Activated T-helper 1 cell treated with Interleukin-2 at 50 U/mL for 16 hours (primary cell): ENCODE measurements around the gene B3GALT6.
A peak's percentile ranks its signal among the peaks of the same experiment; 100 is the strongest.

Experiments used
- DNase-seq: peaks from one replicate; pipeline ENCODE4 v3.0.0-alpha.2; 2020; ENCODE audit warnings: low read depth

Gene B3GALT6

GRCh38 chr1:1200876-1201810 is 30.9 kb upstream of the B3GALT6 start:
- DNase-seq, result peak; percentile 81

DNA sequence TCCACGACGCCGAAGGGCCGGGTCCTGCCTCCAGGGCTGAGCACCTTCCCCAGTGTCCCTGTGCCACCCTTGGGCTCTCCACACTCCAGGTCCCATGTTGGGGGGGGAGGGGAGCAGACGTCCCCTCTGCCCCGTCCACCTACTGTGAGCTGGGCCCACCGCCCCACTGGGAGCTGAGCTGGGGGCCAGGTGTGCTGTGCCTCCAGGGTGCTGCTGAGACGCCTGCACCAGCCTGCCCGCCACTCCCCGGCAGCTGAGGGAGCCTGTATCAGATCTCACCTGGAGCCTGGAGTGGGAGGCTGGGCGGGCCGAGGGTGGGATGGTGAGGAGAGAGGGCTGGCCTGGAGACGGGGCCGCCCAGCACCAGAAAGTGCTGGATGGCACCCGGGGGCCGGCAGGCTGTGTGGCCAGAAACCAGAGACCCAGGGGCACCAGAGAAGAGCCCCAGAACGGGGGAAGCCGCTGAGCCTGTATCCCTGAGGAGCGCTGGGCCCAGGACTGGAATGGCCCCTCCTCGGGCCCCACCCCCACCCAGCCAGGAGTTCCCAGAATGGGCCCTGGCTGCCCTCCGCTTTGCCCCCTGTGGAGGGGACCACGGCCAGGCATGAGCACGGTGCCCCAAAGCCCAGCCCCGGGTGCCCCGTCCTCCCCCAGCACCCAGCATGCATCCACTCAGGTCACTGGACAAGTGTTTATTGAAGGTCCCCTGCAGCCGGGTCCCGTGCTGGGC is 29.0 kb upstream of the B3GALT6 start:
- DNase-seq, result no peak

GRCh38 chr1:1203561-1204424 is 28.2 kb upstream of the B3GALT6 start:
- DNase-seq, result no peak

DNA sequence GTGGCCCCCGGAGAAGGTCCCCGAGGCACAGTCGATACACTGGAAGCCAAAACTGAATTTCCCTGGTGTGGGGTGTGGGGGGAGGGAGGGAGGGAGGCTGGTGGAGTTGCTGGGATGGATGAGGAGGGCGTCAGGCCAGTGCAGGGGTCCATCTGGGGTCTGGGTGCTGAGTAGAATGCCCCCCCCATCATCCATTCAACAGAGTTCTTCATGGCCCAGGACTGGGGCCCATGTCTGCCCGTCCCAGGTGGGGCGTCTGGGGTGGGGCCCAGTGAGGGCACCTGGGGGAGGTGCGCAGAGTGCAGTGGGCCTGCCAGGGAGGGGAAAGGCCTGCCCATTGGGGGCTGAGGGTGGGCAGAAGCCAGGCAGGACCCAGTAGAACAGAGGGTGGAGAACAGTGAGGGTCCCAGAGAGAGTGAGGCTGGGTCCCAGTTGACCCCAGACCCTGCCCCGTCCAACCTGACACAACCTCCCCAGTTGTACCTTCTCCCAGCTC is 27.6 kb upstream of the B3GALT6 start:
- no peak for DNase-seq

DNA sequence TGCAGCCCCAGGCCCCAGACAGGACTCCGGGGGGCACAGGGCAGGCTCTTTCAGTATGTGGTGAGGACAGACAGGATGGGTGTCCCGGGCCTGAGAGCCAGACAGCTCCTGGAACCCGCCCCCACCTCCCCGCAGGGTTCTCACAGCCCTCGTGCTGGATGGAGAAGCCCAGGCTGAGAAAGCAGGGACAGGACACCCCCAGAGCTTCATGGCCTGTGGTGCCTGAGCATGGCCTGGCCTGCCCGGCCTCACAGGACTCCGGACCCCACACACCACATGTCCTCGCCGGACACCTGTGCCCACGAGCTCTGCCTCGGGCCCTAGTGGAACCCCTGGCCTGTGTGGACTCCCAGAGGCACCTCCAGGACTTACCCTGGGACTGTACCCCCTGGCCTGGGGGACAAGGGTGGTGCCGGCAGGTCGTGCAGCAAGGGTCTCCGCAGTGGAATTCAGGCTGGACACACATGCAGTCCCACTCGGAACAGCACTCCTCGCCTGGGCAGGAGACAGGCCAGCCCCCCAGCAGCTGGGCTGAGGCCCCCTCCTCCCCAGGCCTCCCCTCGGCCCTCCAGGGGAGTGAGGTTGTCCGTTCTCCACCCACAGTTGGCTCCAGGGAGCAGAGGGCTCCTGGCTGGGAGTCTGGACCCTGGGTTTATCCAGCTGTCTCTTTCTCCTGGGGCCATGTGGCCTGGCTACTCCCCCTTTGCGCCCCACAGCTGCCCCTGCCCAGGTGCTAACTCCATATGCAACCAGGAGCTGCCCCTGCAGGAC is 26.9 kb upstream of the B3GALT6 start:
- DNase-seq, result no peak

- DNase-seq, result no peak
Measured at GRCh38 chr1:1205769-1206375, 26.2 kb upstream of the B3GALT6 start.

GRCh38 chr1:1206376-1206965 is 25.6 kb upstream of the B3GALT6 start, which contains the start of gene TNFRSF18:
TNFRSF18 (minus strand) TSS chr1:1206592; CDS start chr1:1206571, 21 bp downstream.
- no peak for DNase-seq

- DNase-seq, result no peak
Measured at GRCh38 chr1:1206966-1207531, 25.0 kb upstream of the B3GALT6 start.

- DNase-seq, result no peak
Measured at GRCh38 chr1:1207571-1207892, 24.5 kb upstream of the B3GALT6 start.

DNA sequence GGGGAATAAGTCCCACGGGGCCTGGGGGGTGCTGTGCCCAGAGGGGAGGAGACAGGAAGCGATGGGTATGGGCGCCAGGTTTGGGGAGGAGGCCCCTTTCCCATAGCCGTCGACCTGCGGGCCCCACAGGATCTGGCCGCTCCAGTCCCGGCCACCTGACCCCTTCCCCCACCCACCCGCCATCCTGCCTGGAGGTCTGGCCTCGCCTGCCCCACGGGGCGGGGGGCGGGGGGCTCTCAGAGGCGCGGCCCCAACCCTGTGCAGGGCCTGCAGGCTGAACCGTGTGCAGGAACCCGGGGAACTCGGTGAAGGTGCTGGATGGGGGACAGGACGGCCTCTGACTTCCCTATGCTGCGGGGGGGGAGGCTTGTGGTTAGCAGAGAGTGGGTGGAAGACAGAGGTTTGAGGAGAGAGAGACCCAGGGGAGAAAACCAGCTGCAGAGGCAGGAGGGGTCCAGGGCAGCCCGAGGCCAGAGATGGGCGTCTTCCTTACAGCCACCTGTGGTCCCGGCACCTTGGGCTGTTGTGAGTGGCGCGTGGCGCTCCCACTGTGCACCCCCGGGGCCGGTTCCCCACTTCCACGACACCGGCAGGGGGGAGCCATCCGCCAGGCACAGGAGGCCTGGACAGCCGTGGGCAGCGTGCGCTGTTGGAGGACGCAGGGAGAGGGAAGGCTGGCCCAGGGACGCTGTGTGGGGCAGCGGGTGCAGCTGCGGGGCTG is 23.2 kb upstream of the B3GALT6 start:
- DNase-seq, result no peak

DNA sequence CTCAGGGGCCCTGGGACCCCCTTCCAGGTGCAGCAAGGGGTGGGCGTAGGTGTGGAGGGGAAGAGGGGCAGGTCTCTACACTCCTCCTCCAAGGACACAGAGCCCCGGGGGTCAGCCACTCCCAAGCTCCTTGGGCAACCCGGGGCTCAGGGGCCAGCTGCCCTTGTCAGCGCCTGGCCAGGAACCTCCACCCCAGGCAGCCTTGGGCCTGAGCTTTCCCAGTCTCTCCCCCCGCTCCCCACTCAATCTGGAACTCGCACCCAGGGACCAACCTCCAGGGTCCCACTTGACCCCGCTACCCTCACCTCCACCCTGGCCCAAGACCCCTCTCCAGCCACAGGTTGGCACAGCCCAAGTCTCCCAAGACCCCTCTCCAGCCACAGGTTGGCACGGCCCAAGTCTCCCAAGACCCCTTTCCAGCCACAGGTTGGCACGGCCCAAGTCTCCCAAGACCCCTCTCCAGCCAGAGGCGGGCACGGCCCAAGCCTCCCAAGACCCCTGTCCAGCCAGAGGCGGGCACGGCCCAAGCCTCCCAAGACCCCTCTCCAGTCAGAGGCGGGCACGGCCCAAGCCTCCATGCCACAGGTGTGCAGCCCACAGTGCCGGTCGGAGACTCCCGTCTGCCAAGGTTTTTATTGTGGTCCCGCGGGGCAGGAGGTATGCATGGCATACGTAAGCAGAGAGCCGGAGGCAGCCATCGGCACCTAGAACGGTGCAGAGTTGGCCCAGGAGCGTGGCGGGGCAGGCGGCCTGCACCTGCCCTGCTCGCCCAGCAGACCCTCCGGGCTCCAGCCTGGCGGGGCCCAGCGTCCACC is 21.1 kb upstream of the B3GALT6 start:
- DNase-seq, result no peak

- DNase-seq, result no peak
Measured at GRCh38 chr1:1211541-1212441, 20.2 kb upstream of the B3GALT6 start.

- no peak for DNase-seq
Measured at GRCh38 chr1:1212780-1213344, 19.2 kb upstream of the B3GALT6 start.

- DNase-seq, result no peak
Measured at GRCh38 chr1:1213345-1214265, 18.4 kb upstream of the B3GALT6 start, which contains the start of gene TNFRSF4. TNFRSF4 (minus strand) TSS chr1:1214153; CDS start chr1:1214127, 26 bp downstream.

GRCh38 chr1:1215080-1215676 is 16.9 kb upstream of the B3GALT6 start:
- no peak for DNase-seq
